NCI-H146 treated with DMSO at 0.1 percent for 48 hours (cell line): Measurements from ENCODE around the gene AP1B1.
A peak's percentile ranks its signal among the peaks of the same experiment; 100 is the strongest.

ENCODE experiments used
- DNase-seq: peaks from one replicate; lab custom pipeline; 2025; ENCODE audit not compliant: unreplicated experiment; lab: John Stamatoyannopoulos, UW

AP1B1 gene

GRCh38 chr22:29314537-29315285 is 73.7 kb downstream of the AP1B1 start:
- no peak for DNase-seq

GRCh38 chr22:29313576-29314466 is 74.5 kb downstream of the AP1B1 start:
- DNase-seq, result peak; percentile 0

GRCh38 chr22:29313126-29313575 is 75.2 kb downstream of the AP1B1 start:
- DNase-seq, result no peak

GRCh38 chr22:29312218-29313125 is 75.9 kb downstream of the AP1B1 start:
- no peak for DNase-seq

- no peak for DNase-seq
These were observed 76.7 kb downstream of the AP1B1 start for GRCh38 chr22:29311464-29312217.

- no peak for DNase-seq
These were observed 77.5 kb downstream of the AP1B1 start for GRCh38 chr22:29310863-29311339.

- DNase-seq, result no peak
These were observed 78.1 kb downstream of the AP1B1 start for GRCh38 chr22:29310065-29310862.

GRCh38 chr22:29309332-29310064 is 78.9 kb downstream of the AP1B1 start:
- no peak for DNase-seq

GRCh38 chr22:29308791-29309262 is 79.5 kb downstream of the AP1B1 start:
- no peak for DNase-seq

- no peak for DNase-seq
These were observed 80.1 kb downstream of the AP1B1 start for GRCh38 chr22:29308148-29308790.

GRCh38 chr22:29307596-29308147 is 80.7 kb downstream of the AP1B1 start:
- no peak for DNase-seq

GRCh38 chr22:29306835-29307595 is 81.4 kb downstream of the AP1B1 start:
- DNase-seq, result peak; percentile 36

GRCh38 chr22:29306175-29306834 is 82.1 kb downstream of the AP1B1 start, which contains the start of gene GAS2L1:
GAS2L1 (plus strand) TSS chr22:29306650; CDS start chr22:29308106, 1,456 bp downstream.
- DNase-seq, result peak; percentile 41

GRCh38 chr22:29305836-29306174 is 82.6 kb downstream of the AP1B1 start:
- DNase-seq, result no peak

GRCh38 chr22:29302681-29303465 is 85.5 kb downstream of the AP1B1 start:
- DNase-seq, result no peak

GRCh38 chr22:29302402-29302680 is 86.0 kb downstream of the AP1B1 start:
- DNase-seq, result no peak
